Measurements from ENCODE around the gene HSPD1. TPM values are rescaled to one million over a fixed set of nuclear protein-coding genes. Genes with fewer than 3 reads are reported as not detected.

HSPD1 gene
- total and polyA plus RNA-seq, 2 experiments from 2014 or later: 309 to 327 TPM

DNA sequence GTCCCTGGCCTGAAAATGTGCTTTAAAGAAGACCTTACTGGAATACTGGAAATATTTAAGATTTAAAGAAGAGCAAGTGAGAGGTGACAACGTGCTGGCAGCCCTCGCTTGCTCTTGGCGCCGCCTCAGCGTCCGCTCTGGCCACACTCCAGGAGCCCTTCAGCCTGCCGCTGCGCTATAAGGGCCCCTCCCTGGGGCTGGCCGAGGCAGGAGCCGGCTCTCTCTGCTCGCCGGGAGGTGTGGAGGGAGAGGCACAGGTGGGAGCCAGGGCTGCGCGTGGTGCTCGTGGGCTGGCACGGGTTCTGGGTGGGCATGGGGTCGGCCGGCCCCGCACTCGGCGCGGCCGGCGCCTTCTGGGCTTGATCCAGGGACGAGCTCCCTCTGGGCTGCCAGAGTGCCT lies 49.2 kb downstream of the HSPD1 start:
- Histone ChIP-seq H4K20me1 (ENCODE audit: insufficient read depth, poor library complexity, severe bottlenecking) (peaks cover 10% of the 10 kb centered on the region), H3K4me1 (ENCODE audit: insufficient read depth) (no peaks in the 10 kb centered on the region), H3K9me3 (ENCODE audit: low read depth) (no peaks in the 10 kb centered on the region), H3K27me3 (no peaks in the 10 kb centered on the region), H3K27ac (no peak overlapping the region), H3K4me2 (no peak overlapping the region), H3K9me2 (replicated peaks; ENCODE audit: insufficient read depth) (no peaks in the 10 kb centered on the region), H3K79me2 (peaks cover 15% of the 10 kb centered on the region), H2AFZ (no peak overlapping the region), H3K36me3 (replicated peaks; ENCODE audit: insufficient read depth, low read depth) (no peaks in the 10 kb centered on the region), H3K4me3 (no peak overlapping the region)
- WGBS (ENCODE audit: low lambda C conversion rate, missing lambda C conversion rate): 95% methylated on average over 24 of the region's 25 CpGs
- no peak for DNase-seq (ENCODE audit: low spot score)
- TF ChIP-seq CTCF (IDR thresholded peaks at IDR 0.05; ENCODE audit: poor library complexity): no peak
- TF ChIP-seq EZH2phosphoT487 (IDR thresholded peaks at IDR 0.05; ENCODE audit: low read depth, severe bottlenecking, unreplicated experiment): no peak
- TF ChIP-seq EZH2 (IDR thresholded peaks at IDR 0.05; ENCODE audit: borderline replicate concordance): no peak

DNA sequence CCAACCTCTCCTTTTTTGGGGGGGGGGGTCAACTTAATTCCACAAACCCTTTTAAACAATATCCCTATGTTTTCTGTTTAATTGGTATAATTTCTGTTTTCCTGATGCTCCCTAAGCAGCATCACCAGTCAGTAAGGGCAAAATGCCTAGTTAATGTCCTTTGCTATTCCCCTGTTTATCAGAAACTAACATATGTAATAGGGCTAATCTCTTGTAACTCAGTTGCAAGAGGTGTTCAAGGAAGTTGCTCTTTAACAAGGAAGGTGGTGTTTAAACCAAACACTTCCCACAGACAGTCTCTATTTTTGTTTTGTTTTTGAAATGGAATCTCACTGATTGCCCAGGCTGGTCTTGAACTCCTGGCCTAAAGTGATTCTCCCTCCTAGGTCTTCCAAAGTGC lies 52.8 kb downstream of the HSPD1 start:
- TF ChIP-seq EZH2 (IDR thresholded peaks at IDR 0.05; ENCODE audit: borderline replicate concordance) (no peak), CTCF (IDR thresholded peaks at IDR 0.05; ENCODE audit: poor library complexity) (no peak), EZH2phosphoT487 (IDR thresholded peaks at IDR 0.05; ENCODE audit: low read depth, severe bottlenecking, unreplicated experiment) (no peak)
- no peak overlapping the region for H3K27ac ChIP-seq
- H3K4me1 ChIP-seq (ENCODE audit: insufficient read depth): no peaks in the 10 kb centered on the region

DNA sequence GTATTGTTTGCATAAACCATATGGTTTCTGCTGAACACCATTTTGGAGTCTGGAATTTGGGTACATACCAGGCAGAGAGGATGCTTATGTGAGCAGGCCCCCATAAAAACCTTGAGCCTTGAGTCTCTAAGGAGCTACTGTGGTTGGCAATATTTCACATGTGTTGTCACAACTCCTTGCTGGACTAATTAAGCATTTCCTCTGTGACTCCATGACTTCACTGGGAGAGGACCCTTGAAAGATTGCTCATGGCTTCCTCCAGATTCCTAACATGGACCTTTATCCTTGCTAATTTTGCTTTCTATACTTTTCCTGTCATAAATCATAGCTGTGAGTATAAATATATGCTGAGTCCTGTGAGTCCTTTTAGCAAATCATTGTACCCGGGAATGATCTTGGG lies 53.9 kb downstream of the HSPD1 start:
- DNase-seq (ENCODE audit: low spot score): no peak
- H3K36me3 ChIP-seq (replicated peaks; ENCODE audit: insufficient read depth, low read depth): no peaks in the 10 kb centered on the region
- 92% methylated on average over 1 of the region's 1 CpG for WGBS (ENCODE audit: low lambda C conversion rate, missing lambda C conversion rate)
- no peaks in the 10 kb centered on the region for H3K9me2 ChIP-seq (replicated peaks; ENCODE audit: insufficient read depth)
- no peak overlapping the region for H3K4me2 ChIP-seq
- no peak for TF ChIP-seq CTCF (IDR thresholded peaks at IDR 0.05; ENCODE audit: poor library complexity)
- H3K27me3 ChIP-seq: no peaks in the 10 kb centered on the region
- H3K79me2 ChIP-seq: no peaks in the 10 kb centered on the region
- no peaks in the 10 kb centered on the region for H3K4me1 ChIP-seq (ENCODE audit: insufficient read depth)
- no peaks in the 10 kb centered on the region for H4K20me1 ChIP-seq (ENCODE audit: insufficient read depth, poor library complexity, severe bottlenecking)
- no peak overlapping the region for H3K4me3 ChIP-seq
- no peaks in the 10 kb centered on the region for H3K9me3 ChIP-seq (ENCODE audit: low read depth)
- no peak overlapping the region for H3K27ac ChIP-seq
- no peak overlapping the region for H2AFZ ChIP-seq

More for the DNA sequence above, 52.8 kb downstream of the HSPD1 start:
- no peaks in the 10 kb centered on the region for H4K20me1 ChIP-seq (ENCODE audit: insufficient read depth, poor library complexity, severe bottlenecking)
- H3K4me2 ChIP-seq: no peak overlapping the region
- H3K9me3 ChIP-seq (ENCODE audit: low read depth): no peaks in the 10 kb centered on the region
- no peak overlapping the region for H2AFZ ChIP-seq
- no peaks in the 10 kb centered on the region for H3K9me2 ChIP-seq (replicated peaks; ENCODE audit: insufficient read depth)
- H3K4me3 ChIP-seq: no peak overlapping the region
- H3K36me3 ChIP-seq (replicated peaks; ENCODE audit: insufficient read depth, low read depth): no peaks in the 10 kb centered on the region
- no peaks in the 10 kb centered on the region for H3K27me3 ChIP-seq
- no peaks in the 10 kb centered on the region for H3K79me2 ChIP-seq
- DNase-seq (ENCODE audit: low spot score): no peak

GRCh38 chr2:197442857-197443256 lies 56.8 kb downstream of the HSPD1 start:
- no peaks in the 10 kb centered on the region for H3K9me2 ChIP-seq (replicated peaks; ENCODE audit: insufficient read depth)
- WGBS (ENCODE audit: low lambda C conversion rate, missing lambda C conversion rate): 82% methylated on average over 5 of the region's 5 CpGs
- no peak overlapping the region for H3K4me3 ChIP-seq
- no peaks in the 10 kb centered on the region for H3K4me1 ChIP-seq (ENCODE audit: insufficient read depth)
- TF ChIP-seq EZH2 (IDR thresholded peaks at IDR 0.05; ENCODE audit: borderline replicate concordance) (no peak), CTCF (IDR thresholded peaks at IDR 0.05; ENCODE audit: poor library complexity) (no peak), EZH2phosphoT487 (IDR thresholded peaks at IDR 0.05; ENCODE audit: low read depth, severe bottlenecking, unreplicated experiment) (no peak)
- H3K27ac ChIP-seq: no peak overlapping the region
- no peak overlapping the region for H3K4me2 ChIP-seq
- no peaks in the 10 kb centered on the region for H3K9me3 ChIP-seq (ENCODE audit: low read depth)
- H2AFZ ChIP-seq: no peak overlapping the region
- no peaks in the 10 kb centered on the region for H3K36me3 ChIP-seq (replicated peaks; ENCODE audit: insufficient read depth, low read depth)
- no peaks in the 10 kb centered on the region for H4K20me1 ChIP-seq (ENCODE audit: insufficient read depth, poor library complexity, severe bottlenecking)
- no peaks in the 10 kb centered on the region for H3K27me3 ChIP-seq
- no peak for DNase-seq (ENCODE audit: low spot score)
- no peaks in the 10 kb centered on the region for H3K79me2 ChIP-seq
